A673 (cell line): ENCODE results near the gene SOX5. TPM values are rescaled to one million over a fixed set of nuclear protein-coding genes. Genes with fewer than 3 reads are reported as not detected.

Experiments used
- BruUV-seq: library from RNA; stranded (reverse); fragments of 400-500 nt; replicated peaks from 2 replicates; lab custom pipeline; 2021; lab: Mats Ljungman, UMichigan
- CTCF ChIA-PET: fragments of 300-600 bp; sonication (Branson Sonifier 250); formaldehyde crosslinking; loops from one replicate; lab custom pipeline; 2022; ENCODE audit warnings: antibody characterized with exemption; lab: Charles Lee
- POLR2A ChIA-PET: fragments of 300-600 bp; sonication (Branson Sonifier 250); formaldehyde crosslinking; loops from one replicate; lab custom pipeline; 2022; ENCODE audit warnings: antibody characterized with exemption; ENCODE audit not compliant: low non-redundant PET; lab: Charles Lee
- DNase-seq: peaks from one replicate; pipeline ENCODE4 v3.0.0-alpha.2; 2015; ENCODE audit warnings: low spot score
- H3K27ac ChIP-seq: fragments of 200-600 bp; sonication (generic); 2 replicates; pipeline ENCODE4 v1.5.1; 2016; ENCODE audit warnings: mixed run types, low read depth, mild to moderate bottlenecking, mixed read lengths, antibody characterized with exemption, low read length; ENCODE audit not compliant: poor library complexity, severe bottlenecking
- H3K27me3 ChIP-seq: fragments of 200-600 bp; sonication (generic); replicated peaks from 2 replicates; pipeline ENCODE4 v1.6.1; 2017; ENCODE audit warnings: mixed run types, low read depth, mild to moderate bottlenecking, mixed read lengths, antibody characterized with exemption, low read length; ENCODE audit not compliant: insufficient read depth, poor library complexity
- H3K36me3 ChIP-seq: fragments of 200-600 bp; sonication (generic); 2 replicates; pipeline ENCODE4 v1.6.1; 2016; ENCODE audit warnings: mixed run types, mild to moderate bottlenecking, mixed read lengths, antibody characterized with exemption, low read length; ENCODE audit not compliant: insufficient read depth, poor library complexity, severe bottlenecking
- H3K4me1 ChIP-seq: fragments of 200-600 bp; sonication (generic); 2 replicates; pipeline ENCODE4 v1.6.1; 2017; ENCODE audit warnings: mixed run types, mild to moderate bottlenecking, mixed read lengths, antibody characterized with exemption, low read length; ENCODE audit not compliant: insufficient read depth, poor library complexity, severe bottlenecking
- H3K4me3 ChIP-seq: fragments of 200-600 bp; sonication (generic); 2 replicates; pipeline ENCODE4 v1.5.1; 2016; ENCODE audit warnings: low read depth, mixed run types, mild to moderate bottlenecking, mixed read lengths, low read length; ENCODE audit not compliant: poor library complexity, severe bottlenecking
- H3K9me3 ChIP-seq: fragments of 200-600 bp; sonication (generic); 2 replicates; pipeline ENCODE4 v1.6.1; 2016; ENCODE audit warnings: mixed run types, low read depth, mild to moderate bottlenecking, mixed read lengths, antibody characterized with exemption, low read length; ENCODE audit not compliant: poor library complexity, severe bottlenecking
- CTCF ChIP-seq: fragments of 300-800, 200-600 bp; sonication (generic); conservative IDR thresholded peaks from 2 replicates; pipeline ENCODE4 v1.5.1; 2017; ENCODE audit warnings: low read depth, mild to moderate bottlenecking, antibody characterized with exemption, low read length, moderate library complexity, mixed read lengths
- EZH2 ChIP-seq: fragments of 200-600 bp; sonication (generic); IDR thresholded peaks from 2 replicates; pipeline ENCODE4 v1.6.1; 2017; ENCODE audit warnings: borderline replicate concordance, low read depth, mild to moderate bottlenecking, mixed read lengths, antibody characterized with exemption, low read length; ENCODE audit not compliant: poor library complexity, severe bottlenecking
- intact Hi-C: fragments of 100-400 bp; cut with micrococcal nuclease; formaldehyde crosslinking; loops from one replicate; pipeline ENCODE4 v1.10.0; 2022; ENCODE audit not compliant: unreplicated experiment
- total RNA-seq: library from RNA; stranded (reverse); gene quantifications from 2 replicates; pipeline ENCODE4 v1.2.3, GENCODE V29; 2021

The SOX5 gene
- total RNA-seq, 1 experiment from 2014 or later: 11.9 TPM

- no TSS peak for BruUV-seq
- H3K27ac ChIP-seq: no peak overlapping the region
- H3K4me3 ChIP-seq: no peak overlapping the region
- H3K4me1 ChIP-seq: no peaks in the 10 kb centered on the region
- ChIA-PET POLR2A (no interaction called here), CTCF (no interaction called here)
- H3K36me3 ChIP-seq: no peaks in the 10 kb centered on the region
- intact Hi-C loops: no loop called here
- TF ChIP-seq CTCF (no peak), EZH2 (no peak)
- H3K9me3 ChIP-seq: no peaks in the 10 kb centered on the region
- no peaks in the 10 kb centered on the region for H3K27me3 ChIP-seq
- no peak for DNase-seq
Measured at GRCh38 chr12:23488130-23488529, 461.3 kb downstream of the SOX5 start.

GRCh38 chr12:23484238-23484637 is 465.2 kb downstream of the SOX5 start:
- no TSS peak for BruUV-seq
- Histone ChIP-seq H3K4me1 (no peaks in the 10 kb centered on the region), H3K27me3 (no peaks in the 10 kb centered on the region), H3K36me3 (no peaks in the 10 kb centered on the region), H3K9me3 (no peaks in the 10 kb centered on the region), H3K27ac (no peak overlapping the region), H3K4me3 (no peak overlapping the region)
- TF ChIP-seq EZH2: no peak
- POLR2A ChIA-PET: no interaction called here
- DNase-seq: no peak
- intact Hi-C loops: no loop called here
- CTCF ChIA-PET: no interaction called here

GRCh38 chr12:23482571-23482970 is 466.9 kb downstream of the SOX5 start:
- intact Hi-C loops: no loop called here
- POLR2A ChIA-PET: interaction anchor here (0.6 kb wide), 1 partner anchor 9 kb away, joined by 6 read pairs; no protein-coding TSS in a partner anchor
- Histone ChIP-seq H3K36me3 (no peaks in the 10 kb centered on the region), H3K27me3 (no peaks in the 10 kb centered on the region), H3K27ac (no peak overlapping the region), H3K4me1 (no peaks in the 10 kb centered on the region), H3K4me3 (no peak overlapping the region), H3K9me3 (no peaks in the 10 kb centered on the region)
- BruUV-seq: no TSS peak
- TF ChIP-seq EZH2 (no peak), CTCF (no peak)
- DNase-seq: no peak
- CTCF ChIA-PET: no interaction called here
